Type B pancreatic cell (in vitro differentiated cells): ENCODE data around the gene MGAT5B. TPM values are rescaled to one million over a fixed set of nuclear protein-coding genes. Genes with fewer than 3 reads are reported as not detected.

Source experiments
- DNase-seq: peaks from one replicate; pipeline ENCODE4 v3.0.0; 2021; ENCODE audit warnings: mixed read lengths; ENCODE audit not compliant: unreplicated experiment; ENCODE audit errors: extremely low spot score
- H3K27ac Mint-ChIP-seq: 2 replicates; pipeline ENCODE4 v1.8.0; 2021; ENCODE audit warnings: mild to moderate bottlenecking, mixed read lengths
- H3K27me3 Mint-ChIP-seq: 2 replicates; pipeline ENCODE4 v1.8.0; 2021; ENCODE audit warnings: mixed read lengths
- H3K36me3 Mint-ChIP-seq: 2 replicates; pipeline ENCODE4 v1.8.0; 2021; ENCODE audit warnings: mixed read lengths
- H3K4me1 Mint-ChIP-seq: one replicate; pipeline ENCODE4 v1.8.0; 2021; ENCODE audit warnings: mixed read lengths; ENCODE audit not compliant: unreplicated experiment
- H3K4me3 Mint-ChIP-seq: 2 replicates; pipeline ENCODE4 v1.8.0; 2021; ENCODE audit warnings: mild to moderate bottlenecking, mixed read lengths
- H3K9me3 Mint-ChIP-seq: 2 replicates; pipeline ENCODE4 v1.8.0; 2021; ENCODE audit warnings: mixed read lengths
- total RNA-seq: library from RNA; stranded (reverse); gene quantifications from 2 replicates; pipeline ENCODE4 v1.2.1, GENCODE V29; 2021; ENCODE audit warnings: low replicate concordance
- TF ChIP-seq, protein P1 (sequence below): fragments of 200-600 bp; sonication (generic); conservative IDR thresholded peaks from 2 replicates; pipeline ENCODE4 v1.5.0; 2021; ENCODE audit warnings: antibody characterized with exemption, mild to moderate bottlenecking

Gene MGAT5B
- total RNA-seq, 1 donor from 2014 or later = 15.9 TPM

- TF ChIP-seq, protein P1, sequence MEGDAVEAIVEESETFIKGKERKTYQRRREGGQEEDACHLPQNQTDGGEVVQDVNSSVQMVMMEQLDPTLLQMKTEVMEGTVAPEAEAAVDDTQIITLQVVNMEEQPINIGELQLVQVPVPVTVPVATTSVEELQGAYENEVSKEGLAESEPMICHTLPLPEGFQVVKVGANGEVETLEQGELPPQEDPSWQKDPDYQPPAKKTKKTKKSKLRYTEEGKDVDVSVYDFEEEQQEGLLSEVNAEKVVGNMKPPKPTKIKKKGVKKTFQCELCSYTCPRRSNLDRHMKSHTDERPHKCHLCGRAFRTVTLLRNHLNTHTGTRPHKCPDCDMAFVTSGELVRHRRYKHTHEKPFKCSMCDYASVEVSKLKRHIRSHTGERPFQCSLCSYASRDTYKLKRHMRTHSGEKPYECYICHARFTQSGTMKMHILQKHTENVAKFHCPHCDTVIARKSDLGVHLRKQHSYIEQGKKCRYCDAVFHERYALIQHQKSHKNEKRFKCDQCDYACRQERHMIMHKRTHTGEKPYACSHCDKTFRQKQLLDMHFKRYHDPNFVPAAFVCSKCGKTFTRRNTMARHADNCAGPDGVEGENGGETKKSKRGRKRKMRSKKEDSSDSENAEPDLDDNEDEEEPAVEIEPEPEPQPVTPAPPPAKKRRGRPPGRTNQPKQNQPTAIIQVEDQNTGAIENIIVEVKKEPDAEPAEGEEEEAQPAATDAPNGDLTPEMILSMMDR = no peak
- H3K9me3 Mint-ChIP-seq = no peaks in the 10 kb centered on the region
- H3K27me3 Mint-ChIP-seq = peaks cover 23% of the 10 kb centered on the region
- no peak overlapping the region for H3K27ac Mint-ChIP-seq
- no peak overlapping the region for H3K4me3 Mint-ChIP-seq
- DNase-seq = no peak
- peaks cover 7% of the 10 kb centered on the region for H3K4me1 Mint-ChIP-seq
- no peaks in the 10 kb centered on the region for H3K36me3 Mint-ChIP-seq
These were observed 85.7 kb downstream of the MGAT5B start for GRCh38 chr17:76953946-76954345.

DNA sequence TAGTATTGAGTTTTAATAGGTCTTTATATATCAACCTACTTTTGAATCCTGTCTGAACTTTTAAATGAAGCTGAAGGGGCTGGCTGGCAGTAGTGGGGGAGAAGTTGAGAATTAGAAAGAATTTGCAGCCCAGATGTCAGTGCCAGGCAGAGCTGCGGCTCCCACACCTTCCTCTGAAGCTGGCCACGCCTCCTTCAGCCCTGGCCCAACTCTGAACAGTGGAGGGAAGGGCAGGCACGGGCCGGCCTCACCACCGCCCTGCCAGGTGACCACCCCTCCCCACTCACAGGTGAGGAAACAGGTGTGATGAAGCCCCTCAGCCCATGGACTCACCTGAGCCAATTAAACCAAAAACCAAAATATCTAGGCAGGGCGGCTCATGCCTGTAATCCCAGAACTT is 87.0 kb downstream of the MGAT5B start:
- H3K27ac Mint-ChIP-seq = no peak overlapping the region
- no peaks in the 10 kb centered on the region for H3K36me3 Mint-ChIP-seq
- peaks cover 32% of the 10 kb centered on the region for H3K27me3 Mint-ChIP-seq
- DNase-seq = no peak
- TF ChIP-seq, protein P1 = no peak
- no peak overlapping the region for H3K4me3 Mint-ChIP-seq
- H3K4me1 Mint-ChIP-seq = peaks cover 7% of the 10 kb centered on the region
- H3K9me3 Mint-ChIP-seq = no peaks in the 10 kb centered on the region

DNA sequence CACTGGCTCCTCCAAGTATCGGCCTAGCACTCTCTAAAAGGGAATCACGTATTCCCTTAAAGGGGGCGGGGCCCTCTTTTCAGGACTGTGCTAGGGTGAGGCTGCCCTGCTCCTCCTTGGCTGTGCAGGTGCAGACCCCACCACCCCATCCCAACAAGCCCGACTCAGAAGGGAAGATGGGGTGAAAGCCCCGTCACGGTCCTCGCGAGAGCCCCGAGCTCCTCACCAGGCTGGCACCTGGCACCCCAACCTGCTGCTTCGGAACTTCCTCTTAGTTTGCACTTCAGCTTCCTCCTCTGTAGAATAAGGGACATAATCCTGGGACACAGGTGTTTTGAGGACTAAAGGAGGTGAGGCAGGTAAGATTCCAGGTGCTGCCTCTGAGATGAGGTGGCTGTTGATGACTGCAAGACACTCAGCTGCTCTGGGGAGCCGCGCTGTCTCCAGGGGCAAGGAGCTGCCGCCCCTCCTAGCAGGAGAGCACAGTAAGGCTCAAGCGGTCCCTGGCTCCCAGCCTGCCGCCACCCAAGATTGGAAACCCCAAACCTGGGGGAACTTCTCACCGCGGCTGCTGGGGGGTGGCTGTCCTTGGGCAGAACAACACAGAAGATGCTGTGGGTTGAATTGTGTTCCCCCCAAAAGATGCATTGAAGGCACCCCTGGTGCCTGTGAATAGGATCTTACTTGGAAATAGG is 88.8 kb downstream of the MGAT5B start:
- TF ChIP-seq, protein P1 = no peak
- peaks cover 7% of the 10 kb centered on the region for H3K4me1 Mint-ChIP-seq
- no peak overlapping the region for H3K4me3 Mint-ChIP-seq
- H3K27me3 Mint-ChIP-seq = peaks cover 36% of the 10 kb centered on the region
- H3K27ac Mint-ChIP-seq = no peak overlapping the region
- H3K9me3 Mint-ChIP-seq = no peaks in the 10 kb centered on the region
- DNase-seq = no peak
- no peaks in the 10 kb centered on the region for H3K36me3 Mint-ChIP-seq

DNA sequence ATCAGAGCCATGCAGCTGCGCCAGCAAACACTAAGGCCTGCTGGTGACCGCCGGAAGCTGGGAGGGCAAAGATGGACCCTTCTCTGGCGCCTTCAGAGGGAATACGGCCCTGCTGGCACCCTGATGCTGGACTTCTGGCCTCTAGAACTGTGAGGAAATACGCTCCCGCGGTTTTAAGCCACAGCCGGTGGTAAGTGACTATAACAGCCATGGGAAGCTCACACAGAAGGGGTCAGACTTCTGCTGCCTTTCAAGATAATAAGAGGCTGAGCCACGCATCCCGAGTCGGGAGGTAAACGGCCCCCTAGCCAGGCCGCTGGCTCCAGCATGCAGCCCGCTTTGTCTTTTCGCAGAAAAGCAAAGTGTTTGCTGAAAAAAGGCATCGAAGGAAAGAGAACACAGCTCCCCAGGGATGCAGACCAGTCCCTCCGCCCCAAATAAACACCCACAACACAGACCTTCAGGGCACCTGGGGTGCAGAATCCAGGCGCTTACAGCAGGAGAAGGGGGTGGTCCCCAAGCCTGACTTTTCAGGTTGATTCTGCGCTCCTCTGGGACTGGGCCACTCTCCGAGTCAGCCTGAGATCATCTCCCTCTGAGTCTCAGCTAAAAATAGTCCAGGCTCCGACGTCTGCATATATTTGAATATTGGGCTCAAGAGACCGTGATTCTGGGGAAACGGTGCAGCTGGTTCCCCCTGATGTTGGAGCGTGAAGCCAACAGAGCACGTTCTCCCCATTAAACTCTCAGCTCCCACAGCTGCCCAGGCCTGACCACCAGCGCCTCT is 89.7 kb downstream of the MGAT5B start:
- Mint-ChIP-seq H3K36me3 (no peaks in the 10 kb centered on the region), H3K27me3 (peaks cover 39% of the 10 kb centered on the region), H3K27ac (no peak overlapping the region), H3K9me3 (no peaks in the 10 kb centered on the region), H3K4me3 (no peak overlapping the region), H3K4me1 (peaks cover 7% of the 10 kb centered on the region)
- DNase-seq = no peak
- TF ChIP-seq, protein P1 = no peak

GRCh38 chr17:76958974-76959373 is 90.8 kb downstream of the MGAT5B start:
- Mint-ChIP-seq H3K27ac (no peak overlapping the region), H3K36me3 (no peaks in the 10 kb centered on the region), H3K4me1 (peaks cover 1% of the 10 kb centered on the region), H3K27me3 (peaks cover 35% of the 10 kb centered on the region), H3K9me3 (no peaks in the 10 kb centered on the region), H3K4me3 (no peak overlapping the region)
- DNase-seq = no peak
- TF ChIP-seq, protein P1 = no peak
